HG02981 (cell line): ENCODE measurements around the gene RD3L.
"Not testable (repeated sequence)": the region's sequence is repeated elsewhere in the genome, so short reads cannot be mapped to it uniquely, and the experiment has no call there.

Experiments used
- ATAC-seq: cut with Tn5 transposase; IDR thresholded peaks from one replicate; pipeline ENCODE4 v1.9.1; 2021; ENCODE audit warnings: mild to moderate bottlenecking, moderate library complexity; ENCODE audit not compliant: unreplicated experiment

RD3L gene

GRCh38 chr14:103941973-103942736 lies at the start of gene RD3L:
RD3L (minus strand) TSS chr14:103942529; CDS start chr14:103941695, 834 bp downstream.
- no peak for ATAC-seq

- no peak for ATAC-seq
Observed at GRCh38 chr14:103989964-103990363, 47.6 kb upstream of the RD3L start.

- ATAC-seq: no peak
Observed at GRCh38 chr14:103989034-103989433, 46.7 kb upstream of the RD3L start.

- ATAC-seq: no peak
Observed at GRCh38 chr14:103984196-103984595, 41.9 kb upstream of the RD3L start.

GRCh38 chr14:103980623-103981238 lies 38.4 kb upstream of the RD3L start:
- not testable (repeated sequence) for ATAC-seq

GRCh38 chr14:103974575-103974974 lies 32.2 kb upstream of the RD3L start:
- no peak for ATAC-seq

- no peak for ATAC-seq
Observed at GRCh38 chr14:103973354-103973753, 31.0 kb upstream of the RD3L start.

- no peak for ATAC-seq
Observed at GRCh38 chr14:103969961-103970360, 27.6 kb upstream of the RD3L start.

GRCh38 chr14:103966631-103967030 lies 24.3 kb upstream of the RD3L start:
- no peak for ATAC-seq

GRCh38 chr14:103961928-103962578 lies 19.7 kb upstream of the RD3L start:
- no peak for ATAC-seq

GRCh38 chr14:103960457-103961055 lies 18.2 kb upstream of the RD3L start:
- no peak for ATAC-seq

- no peak for ATAC-seq
Observed at GRCh38 chr14:103949131-103949790, 6.9 kb upstream of the RD3L start.

- no peak for ATAC-seq
Observed at GRCh38 chr14:103948442-103948841, 6.1 kb upstream of the RD3L start.

- no peak for ATAC-seq
Observed at GRCh38 chr14:103946975-103947374, 4.6 kb upstream of the RD3L start.

GRCh38 chr14:103943673-103944072 lies 1.3 kb upstream of the RD3L start:
- no peak for ATAC-seq

- no peak for ATAC-seq
Observed at GRCh38 chr14:103941462-103941861, 867 bp downstream of the RD3L start.

- no peak for ATAC-seq
Observed at GRCh38 chr14:103935102-103935501, 7.2 kb downstream of the RD3L start.

GRCh38 chr14:103932791-103933490 lies 9.4 kb downstream of the RD3L start:
- no peak for ATAC-seq

GRCh38 chr14:103931422-103931821 lies 10.9 kb downstream of the RD3L start:
- ATAC-seq: no peak

- ATAC-seq: no peak
Observed at GRCh38 chr14:103930051-103930604, 12.2 kb downstream of the RD3L start.
